Endodermal cell (in vitro differentiated cells): ENCODE results near the gene PARD3B. TPM values are rescaled to one million over a fixed set of nuclear protein-coding genes. Genes with fewer than 3 reads are reported as not detected.

ENCODE experiments used
- DNase-seq: peaks from one replicate; pipeline ENCODE4 v3.0.0-alpha.2; 2017
- H3K27ac ChIP-seq: 2 replicates; pipeline ENCODE4 v1.5.1; 2013; ENCODE audit warnings: mild to moderate bottlenecking, low read depth, low read length, moderate library complexity
- H3K27me3 ChIP-seq: 2 replicates; pipeline ENCODE4 v1.6.1; 2013; ENCODE audit warnings: mild to moderate bottlenecking, low read length, moderate library complexity; ENCODE audit not compliant: insufficient read depth, control insufficient read depth, poor library complexity, severe bottlenecking
- H3K36me3 ChIP-seq: 2 replicates; pipeline ENCODE4 v1.7.0; 2013; ENCODE audit warnings: mild to moderate bottlenecking, low read length, moderate library complexity; ENCODE audit not compliant: control insufficient read depth, insufficient read depth
- H3K4me1 ChIP-seq: one replicate; pipeline ENCODE4 v1.7.0; 2013; ENCODE audit warnings: low read length; ENCODE audit not compliant: control insufficient read depth, insufficient read depth
- H3K4me3 ChIP-seq: 2 replicates; pipeline ENCODE4 v1.5.1; 2013; ENCODE audit warnings: mild to moderate bottlenecking, low read length, moderate library complexity
- H3K9ac ChIP-seq: 2 replicates; pipeline ENCODE4 v1.6.1; 2013; ENCODE audit warnings: mild to moderate bottlenecking, low read length, moderate library complexity; ENCODE audit not compliant: poor library complexity, severe bottlenecking; ENCODE audit errors: extremely low read depth
- H3K9me3 ChIP-seq: 2 replicates; pipeline ENCODE4 v1.6.1; 2013; ENCODE audit warnings: mild to moderate bottlenecking, low read length, moderate library complexity; ENCODE audit not compliant: control insufficient read depth
- H3K27ac Mint-ChIP-seq: 2 replicates; pipeline ENCODE4 v1.8.0; 2020; ENCODE audit warnings: mixed read lengths
- H3K27me3 Mint-ChIP-seq: 2 replicates; pipeline ENCODE4 v1.8.0; 2021; ENCODE audit warnings: mild to moderate bottlenecking, mixed read lengths; ENCODE audit not compliant: insufficient read depth
- H3K36me3 Mint-ChIP-seq: 2 replicates; pipeline ENCODE4 v1.8.0; 2020; ENCODE audit warnings: low read depth, mixed read lengths
- H3K4me1 Mint-ChIP-seq: 2 replicates; pipeline ENCODE4 v1.8.0; 2020; ENCODE audit warnings: mixed read lengths
- H3K4me3 Mint-ChIP-seq: 2 replicates; pipeline ENCODE4 v1.8.0; 2020; ENCODE audit warnings: mild to moderate bottlenecking, moderate library complexity, mixed read lengths
- H3K9me3 Mint-ChIP-seq: 2 replicates; pipeline ENCODE4 v1.8.0; 2020; ENCODE audit warnings: mild to moderate bottlenecking, mixed read lengths
- WGBS, 2 experiments: methylation state at CpG; one replicate each; pipeline versions ENCODE4 v1.1.5 to v1.1.7; 2013; ENCODE audit warnings: missing lambda C conversion rate in 2 of 2, mixed read lengths in 1 of 2; ENCODE audit not compliant: insufficient coverage in 1 of 2, insufficient read length in 1 of 2; 5-methylcytosine and 5-hydroxymethylcytosine counted together
- total RNA-seq, 2 donors: library from RNA; stranded (reverse); fragmentation: NEBNext Ultra II Directional in 1 of 2; extraction: Animal tissue kit (Norgen Biotek cat#: 25700) in 1 of 2; gene quantifications; 2 replicates in 1 of 2; 3 replicates in 1 of 2; pipeline ENCODE4 v1.2.1, GENCODE V29; 2021
- TF ChIP-seq, protein P1 (sequence below): fragments of 200-600 bp; sonication (generic); conservative IDR thresholded peaks from 2 replicates; pipeline ENCODE4 v1.5.0; 2021; ENCODE audit warnings: antibody characterized with exemption, mild to moderate bottlenecking

The PARD3B gene
- total RNA-seq, 2 donors from 2014 or later = 2.5 to 5.6 TPM

DNA sequence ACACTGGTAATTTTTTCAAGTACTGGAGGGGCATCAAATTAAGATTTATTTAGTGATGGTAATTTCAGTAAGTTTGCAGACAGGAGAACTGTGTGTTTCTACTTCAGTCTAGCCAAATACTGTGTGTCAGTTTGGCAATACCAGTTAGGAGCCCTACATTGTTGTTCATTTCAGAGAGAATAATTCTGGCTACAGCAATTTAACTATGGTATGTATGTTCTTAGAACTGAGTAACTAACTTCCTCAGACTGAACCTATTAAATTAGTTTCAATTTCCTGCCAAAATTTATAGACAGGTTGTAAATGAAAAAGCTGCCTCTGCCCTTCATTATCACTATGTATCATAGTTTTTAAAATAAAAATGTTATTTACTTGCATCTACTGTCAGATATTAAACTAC lies 332.4 kb downstream of the PARD3B start:
- H3K9me3 Mint-ChIP-seq = no peaks in the 10 kb centered on the region
- H3K27me3 ChIP-seq = no peaks in the 10 kb centered on the region

DNA sequence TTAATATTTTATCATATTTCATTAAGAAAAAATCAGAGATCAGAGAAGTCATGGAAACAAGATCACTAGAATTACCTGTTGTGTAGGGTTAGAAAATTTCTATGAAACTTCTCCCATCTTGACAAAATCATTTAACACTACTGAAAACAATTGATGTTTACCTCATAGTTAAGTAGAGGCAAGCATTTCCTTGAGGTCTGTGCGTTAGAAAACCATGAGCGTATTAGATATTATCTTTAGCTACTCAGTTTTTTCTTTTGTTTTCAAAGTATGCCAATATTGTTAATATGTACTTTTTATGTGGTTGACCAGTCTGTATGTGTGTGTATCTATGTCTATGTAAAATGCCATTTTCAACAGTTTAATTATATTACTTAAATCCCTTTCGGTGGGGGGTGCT lies 335.7 kb downstream of the PARD3B start:
- no peaks in the 10 kb centered on the region for H3K36me3 Mint-ChIP-seq
- no peak overlapping the region for H3K9ac ChIP-seq
- WGBS, 2 experiments = 85 to 100% methylated on average over 1 to 3 of the region's 3 CpGs

More for the DNA sequence above, 332.4 kb downstream of the PARD3B start:
- Histone ChIP-seq H3K9ac (no peak overlapping the region), H3K27ac (no peak overlapping the region), H3K36me3 (no peaks in the 10 kb centered on the region), H3K9me3 (no peaks in the 10 kb centered on the region), H3K4me1 (peaks cover 4% of the 10 kb centered on the region), H3K4me3 (no peak overlapping the region)
- TF ChIP-seq, protein P1, sequence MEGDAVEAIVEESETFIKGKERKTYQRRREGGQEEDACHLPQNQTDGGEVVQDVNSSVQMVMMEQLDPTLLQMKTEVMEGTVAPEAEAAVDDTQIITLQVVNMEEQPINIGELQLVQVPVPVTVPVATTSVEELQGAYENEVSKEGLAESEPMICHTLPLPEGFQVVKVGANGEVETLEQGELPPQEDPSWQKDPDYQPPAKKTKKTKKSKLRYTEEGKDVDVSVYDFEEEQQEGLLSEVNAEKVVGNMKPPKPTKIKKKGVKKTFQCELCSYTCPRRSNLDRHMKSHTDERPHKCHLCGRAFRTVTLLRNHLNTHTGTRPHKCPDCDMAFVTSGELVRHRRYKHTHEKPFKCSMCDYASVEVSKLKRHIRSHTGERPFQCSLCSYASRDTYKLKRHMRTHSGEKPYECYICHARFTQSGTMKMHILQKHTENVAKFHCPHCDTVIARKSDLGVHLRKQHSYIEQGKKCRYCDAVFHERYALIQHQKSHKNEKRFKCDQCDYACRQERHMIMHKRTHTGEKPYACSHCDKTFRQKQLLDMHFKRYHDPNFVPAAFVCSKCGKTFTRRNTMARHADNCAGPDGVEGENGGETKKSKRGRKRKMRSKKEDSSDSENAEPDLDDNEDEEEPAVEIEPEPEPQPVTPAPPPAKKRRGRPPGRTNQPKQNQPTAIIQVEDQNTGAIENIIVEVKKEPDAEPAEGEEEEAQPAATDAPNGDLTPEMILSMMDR = no peak
- DNase-seq = no peak
- H3K27ac Mint-ChIP-seq = no peak overlapping the region
- H3K36me3 Mint-ChIP-seq = no peaks in the 10 kb centered on the region
- no peaks in the 10 kb centered on the region for H3K27me3 Mint-ChIP-seq
- H3K4me1 Mint-ChIP-seq = peaks cover 10% of the 10 kb centered on the region
- no peak overlapping the region for H3K4me3 Mint-ChIP-seq

GRCh38 chr2:204881655-204882054 lies 336.4 kb downstream of the PARD3B start:
- Histone ChIP-seq H3K9ac (no peak overlapping the region), H3K4me3 (no peak overlapping the region), H3K4me1 (peaks cover 4% of the 10 kb centered on the region), H3K27ac (no peak overlapping the region), H3K27me3 (no peaks in the 10 kb centered on the region), H3K9me3 (no peaks in the 10 kb centered on the region), H3K36me3 (no peaks in the 10 kb centered on the region)
- H3K36me3 Mint-ChIP-seq = no peaks in the 10 kb centered on the region
- H3K27me3 Mint-ChIP-seq = no peaks in the 10 kb centered on the region
- no peaks in the 10 kb centered on the region for H3K9me3 Mint-ChIP-seq
- peak overlapping the region; percentile 53 for H3K27ac Mint-ChIP-seq
- H3K4me1 Mint-ChIP-seq = peaks cover 14% of the 10 kb centered on the region
- 60 to 77% methylated on average over 3 to 4 of the region's 4 CpGs for whole genome bisulfite sequencing, 2 experiments
- no peak for DNase-seq
- H3K4me3 Mint-ChIP-seq = no peak overlapping the region
- TF ChIP-seq, protein P1 = no peak

More for the DNA sequence above, 335.7 kb downstream of the PARD3B start:
- Histone ChIP-seq H3K9me3 (no peaks in the 10 kb centered on the region), H3K4me1 (peaks cover 4% of the 10 kb centered on the region), H3K27ac (no peak overlapping the region), H3K4me3 (no peak overlapping the region), H3K27me3 (no peaks in the 10 kb centered on the region), H3K36me3 (no peaks in the 10 kb centered on the region)
- TF ChIP-seq, protein P1 = no peak
- no peak for DNase-seq
- H3K27me3 Mint-ChIP-seq = no peaks in the 10 kb centered on the region
- no peak overlapping the region for H3K4me3 Mint-ChIP-seq
- H3K9me3 Mint-ChIP-seq = no peaks in the 10 kb centered on the region
- no peak overlapping the region for H3K27ac Mint-ChIP-seq
- H3K4me1 Mint-ChIP-seq = peaks cover 11% of the 10 kb centered on the region
